ENCODE measurements around the gene GAA. TPM values are rescaled to one million over a fixed set of nuclear protein-coding genes. Genes with fewer than 3 reads are reported as not detected.

Gene GAA
- total and polyA plus RNA-seq, 10 of the 15 experiments (the other 5 are each of a cell fraction or from before 2014, with no cell fraction given) = 0.18 to 10.5 (median 4.1) TPM

- TF ChIP-seq NKRF (conservative IDR thresholded peaks at IDR 0.05) = no peak
- no peak for TF ChIP-seq MYB (IDR thresholded peaks at IDR 0.05; ENCODE audit: borderline replicate concordance, low read depth, low read length)
- TF ChIP-seq MEF2B (IDR thresholded peaks at IDR 0.05; ENCODE audit: partially characterized antibody, poor library complexity, severe bottlenecking) = no peak
- no peak for TF ChIP-seq SMARCA5 (IDR thresholded peaks at IDR 0.05)
- TF ChIP-seq E2F4 (IDR thresholded peaks at IDR 0.05; ENCODE audit: low read depth, low read length) = no peak
- no peak for TF ChIP-seq IKZF1 (conservative IDR thresholded peaks at IDR 0.05)
Measured at GRCh38 chr17:80104321-80104955, 3.1 kb downstream of the GAA start (continued).

GRCh38 chr17:80104956-80105375 lies 3.6 kb downstream of the GAA start:
- Histone ChIP-seq H3K27ac (ENCODE audit: control insufficient read depth, insufficient read depth) (no peak overlapping the region), H3K4me2 (ENCODE audit: control insufficient read depth, insufficient read depth) (no peak overlapping the region), H3K9ac (ENCODE audit: control insufficient read depth, insufficient read depth, low read length) (no peak overlapping the region), H3K36me3 (ENCODE audit: control insufficient read depth in 2 of 2, insufficient read depth in 2 of 2, low read length in 1 of 2) (no peaks in the 10 kb centered on the region), H3K9me3 (replicated peaks; ENCODE audit: control insufficient read depth, insufficient read depth, low read length) (no peaks in the 10 kb centered on the region), H4K20me1 (ENCODE audit: control insufficient read depth, insufficient read depth) (no peaks in the 10 kb centered on the region; the same call in 1 of the 2 replicates), H3K4me3 (no peak overlapping the region), H2AFZ (ENCODE audit: control insufficient read depth, low read depth, low read length) (no peak overlapping the region), H3K4me1 (ENCODE audit: control insufficient read depth, insufficient read depth, low read length) (peaks cover 13% of the 10 kb centered on the region), H3K27me3 (replicated peaks in 1 of 2; ENCODE audit: control insufficient read depth in 2 of 2, insufficient read depth in 2 of 2, low read length in 1 of 2) (no peaks in the 10 kb centered on the region), H3K79me2 (ENCODE audit: control insufficient read depth, insufficient read depth, low read length) (no peaks in the 10 kb centered on the region; the same call in 1 of the 2 replicates)
- no peak for ATAC-seq
- WGBS (ENCODE audit: insufficient coverage, insufficient replicate concordance, low lambda C conversion rate, missing lambda C conversion rate) = 38% methylated on average over 18 of the region's 18 CpGs
- TF ChIP-seq ATF3 (IDR thresholded peaks at IDR 0.05; ENCODE audit: borderline replicate concordance, extremely low read depth, low read depth, low read length) (no peak), IKZF1 (conservative IDR thresholded peaks at IDR 0.05) (no peak), RUNX3 (IDR thresholded peaks at IDR 0.05; ENCODE audit: low read length) (no peak), FOXM1 (IDR thresholded peaks at IDR 0.05; ENCODE audit: low read depth, low read length) (no peak), ZBTB4 (CRISPR knock-in tag; IDR thresholded peaks at IDR 0.05) (no peak), SREBF2 (IDR thresholded peaks at IDR 0.05; ENCODE audit: low read length) (no peak), KDM1A (IDR thresholded peaks at IDR 0.05; ENCODE audit: borderline replicate concordance) (no peak), CEBPB (IDR thresholded peaks at IDR 0.05; ENCODE audit: borderline replicate concordance in 1 of 2, low read depth in 2 of 2, low read length in 2 of 2) (no peak)
- no TSS peak for BruUV-seq (replicated peaks)
- ChIA-PET RAD21 (ENCODE audit: unreplicated experiment) (no interaction called here), POLR2A (no interaction called here), SMC1A (ENCODE audit: uncharacterized antibody, unreplicated experiment) (no interaction called here), CTCF (no interaction called here)
- FAIRE-seq = no peak
- no peak for DNase-seq (ENCODE audit: low read depth, low spot score)
- in situ Hi-C loops (cut with MboI) (no loop called here), intact Hi-C loops (cut with micrococcal nuclease; ENCODE audit: unreplicated experiment) (no loop called here)

Measured in GM12878 (cell line).